Stimulated activated CD8-positive, alpha-beta memory T cell treated with anti-CD3 and anti-CD28 coated beads, Interleukin-15, amount 100 ng/mL, for 48 hours (primary cell): ENCODE results near the gene CAPZA3.
"Not testable (repeated sequence)": the region's sequence is repeated elsewhere in the genome, so short reads cannot be mapped to it uniquely, and the experiment has no call there.

Experiments
- DNase-seq, 2 donors: peaks; one replicate each; pipeline ENCODE4 v3.0.0-alpha.2; 2020; ENCODE audit warnings: low read depth in 2 of 2

The CAPZA3 gene

DNA sequence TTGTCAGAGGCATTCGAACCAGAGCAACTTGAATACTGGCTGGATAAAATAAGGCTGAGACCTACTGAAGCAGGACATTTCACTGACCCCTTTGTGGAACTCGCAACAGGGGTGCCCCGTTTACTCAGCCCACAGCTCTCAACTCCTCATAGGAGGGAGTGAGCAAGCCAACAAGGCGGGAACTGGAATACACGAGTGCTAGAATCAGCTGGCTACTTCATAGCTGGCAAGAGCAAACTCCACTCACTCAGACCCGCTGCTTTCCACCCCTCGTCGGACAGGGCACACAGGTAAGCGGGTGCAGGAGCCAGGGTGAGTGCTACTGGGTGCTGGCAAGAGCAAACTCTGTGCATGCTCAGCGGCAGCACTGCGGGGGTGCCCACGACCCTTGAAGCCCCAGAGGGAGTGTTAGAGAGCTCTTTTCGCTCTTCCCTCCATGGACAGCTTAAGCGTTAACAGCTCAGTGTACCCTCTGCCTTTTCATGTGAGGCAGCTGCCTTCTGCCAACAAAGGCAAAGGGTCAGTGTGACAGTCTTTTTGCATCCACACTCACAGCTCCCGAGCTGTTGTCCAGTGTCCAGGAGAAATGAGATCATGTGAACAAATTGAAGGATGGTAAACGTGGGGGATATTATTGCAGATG lies 15.7 kb downstream of the CAPZA3 start:
- no peak for DNase-seq

DNA sequence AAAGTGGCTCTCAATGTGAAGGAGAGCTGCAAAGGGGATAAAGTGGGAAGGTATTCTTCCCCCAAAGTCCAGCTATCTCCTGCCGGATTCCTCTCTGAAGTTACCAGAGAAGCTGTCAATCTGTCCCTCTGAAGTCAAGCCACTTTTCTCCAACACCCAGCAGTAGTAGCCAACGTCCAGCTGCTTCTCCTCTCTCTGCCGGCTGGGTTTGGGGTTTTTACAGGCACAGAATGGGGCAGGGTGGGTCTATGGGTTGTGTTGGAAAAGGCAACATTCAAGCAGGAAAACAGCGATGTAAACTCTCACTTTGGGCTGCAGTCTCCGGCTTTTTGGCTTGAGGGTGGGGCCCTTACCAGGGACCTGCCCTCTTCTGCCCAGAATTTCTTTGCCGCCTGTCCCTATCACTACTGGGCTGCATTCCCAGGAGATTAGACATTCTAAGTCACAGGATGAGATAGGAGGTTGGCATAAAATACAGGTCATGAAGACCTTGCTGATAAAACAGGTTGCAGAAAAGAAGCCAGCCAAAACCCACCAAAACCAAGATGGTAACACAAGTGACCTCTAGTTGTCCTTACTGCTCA lies 16.3 kb downstream of the CAPZA3 start:
- no peak for DNase-seq

DNA sequence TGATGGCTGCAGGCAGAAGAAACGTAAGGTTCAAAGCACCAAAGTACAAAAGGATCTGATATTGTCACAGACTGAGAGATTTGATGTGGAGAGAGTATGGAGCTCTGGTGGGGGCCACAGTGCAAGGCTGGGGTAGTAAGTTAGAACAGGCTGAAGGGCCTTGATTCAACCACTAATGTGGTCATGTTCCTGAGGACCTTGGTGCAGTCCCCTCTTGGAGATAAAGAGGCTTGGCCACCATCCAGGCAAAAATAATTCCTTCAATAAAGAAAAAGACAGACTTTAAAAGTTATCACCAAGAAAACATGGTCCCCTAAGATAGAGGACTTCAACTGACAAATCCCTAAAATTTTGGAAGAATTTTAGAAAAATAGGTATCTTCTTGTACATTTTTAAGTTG lies 17.4 kb downstream of the CAPZA3 start:
- DNase-seq = no peak

DNA sequence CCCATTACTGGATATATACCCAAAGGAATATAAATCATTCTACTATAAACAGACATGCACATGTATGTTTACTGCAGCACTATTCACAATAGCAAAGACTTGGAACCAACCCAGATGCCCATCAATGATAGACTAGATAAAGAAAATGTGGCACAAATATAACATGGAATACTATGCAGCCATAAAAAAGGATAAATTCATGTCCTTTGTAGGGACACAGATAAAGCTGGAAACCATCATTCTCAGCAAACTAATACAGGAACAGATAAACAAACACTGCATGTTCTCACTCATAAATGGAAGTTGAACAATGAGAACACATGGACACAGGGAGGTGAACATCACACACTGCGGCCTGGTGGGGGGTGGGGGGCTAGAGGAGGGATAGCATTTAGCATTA lies 28.6 kb downstream of the CAPZA3 start:
- not testable (repeated sequence) for DNase-seq

DNA sequence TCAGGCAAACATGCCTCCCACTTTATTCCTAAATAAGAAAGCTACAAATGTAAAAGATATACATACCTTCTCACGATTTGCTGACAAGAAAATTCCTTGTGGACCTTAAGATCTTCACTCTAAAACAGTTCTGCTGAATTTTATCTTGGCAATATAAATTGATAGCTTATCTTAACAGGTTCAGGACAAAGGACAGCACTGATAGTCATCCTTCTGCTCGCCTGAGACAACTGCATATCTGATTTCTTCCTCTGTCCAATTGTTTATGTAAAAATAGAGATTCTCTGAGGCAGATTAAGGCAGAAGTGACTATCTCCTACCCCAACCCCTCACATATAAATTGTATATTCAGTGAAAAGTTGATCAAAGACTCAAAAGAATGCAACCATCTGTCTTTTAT lies 44.9 kb downstream of the CAPZA3 start:
- DNase-seq = no peak

DNA sequence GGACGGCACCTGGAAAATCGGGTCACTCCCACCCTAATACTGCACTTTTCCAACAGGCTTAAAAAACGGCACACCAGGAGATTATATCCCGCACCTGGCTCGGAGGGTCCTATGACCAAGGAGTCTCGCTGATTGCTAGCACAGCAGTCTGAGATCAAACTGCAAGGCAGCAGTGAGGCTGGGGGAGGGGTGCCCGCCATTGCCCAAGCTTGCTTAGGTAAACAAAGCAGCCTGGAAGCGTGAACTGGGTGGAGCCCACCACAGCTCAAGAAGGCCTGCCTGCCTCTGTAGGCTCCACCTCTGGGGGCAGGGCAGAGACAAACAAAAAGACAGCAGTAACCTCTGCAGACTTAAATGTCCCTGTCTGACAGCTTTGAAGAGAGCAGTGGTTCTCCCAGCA lies 47.5 kb downstream of the CAPZA3 start:
- not testable (repeated sequence) for DNase-seq
